HG03025 (cell line): ENCODE results near the gene HS6ST2.
"Not testable (repeated sequence)": the region's sequence is repeated elsewhere in the genome, so short reads cannot be mapped to it uniquely, and the experiment has no call there.

Source experiments
- ATAC-seq: cut with Tn5 transposase; IDR thresholded peaks from one replicate; pipeline ENCODE4 v1.9.1; 2021; ENCODE audit warnings: mild to moderate bottlenecking, moderate library complexity; ENCODE audit not compliant: unreplicated experiment, low FRiP score

HS6ST2 gene

GRCh38 chrX:132945055-132945599 lies 13.3 kb downstream of the HS6ST2 start:
- not testable (repeated sequence) for ATAC-seq

GRCh38 chrX:132940727-132941327 lies 17.6 kb downstream of the HS6ST2 start:
- ATAC-seq, result no peak

- ATAC-seq, result no peak
Observed at GRCh38 chrX:132933170-132933569, 25.3 kb downstream of the HS6ST2 start.

GRCh38 chrX:132924426-132924825 lies 34.0 kb downstream of the HS6ST2 start:
- ATAC-seq, result no peak

- no peak for ATAC-seq
Observed at GRCh38 chrX:132918523-132918922, 39.9 kb downstream of the HS6ST2 start.

GRCh38 chrX:132916349-132916748 lies 42.1 kb downstream of the HS6ST2 start:
- ATAC-seq, result no peak

GRCh38 chrX:132909643-132910042 lies 48.8 kb downstream of the HS6ST2 start:
- ATAC-seq, result no peak

- no peak for ATAC-seq
Observed at GRCh38 chrX:132908891-132909290, 49.5 kb downstream of the HS6ST2 start.

- no peak for ATAC-seq
Observed at GRCh38 chrX:132900633-132901293, 57.7 kb downstream of the HS6ST2 start.

GRCh38 chrX:132887569-132887968 lies 70.9 kb downstream of the HS6ST2 start:
- no peak for ATAC-seq

GRCh38 chrX:132883358-132883915 lies 75.0 kb downstream of the HS6ST2 start:
- no peak for ATAC-seq

- not testable (repeated sequence) for ATAC-seq
Observed at GRCh38 chrX:132880753-132881152, 77.7 kb downstream of the HS6ST2 start.

- ATAC-seq, result no peak
Observed at GRCh38 chrX:132877954-132878536, 80.4 kb downstream of the HS6ST2 start.

- ATAC-seq, result no peak
Observed at GRCh38 chrX:132876523-132877338, 81.7 kb downstream of the HS6ST2 start.

GRCh38 chrX:132875650-132876522 lies 82.5 kb downstream of the HS6ST2 start:
- ATAC-seq, result no peak

- ATAC-seq, result no peak
Observed at GRCh38 chrX:132862562-132862961, 95.9 kb downstream of the HS6ST2 start.

GRCh38 chrX:132861076-132861475 lies 97.4 kb downstream of the HS6ST2 start:
- ATAC-seq, result no peak

GRCh38 chrX:132860200-132860599 lies 98.2 kb downstream of the HS6ST2 start:
- ATAC-seq, result no peak

GRCh38 chrX:132858018-132858417 lies 100.4 kb downstream of the HS6ST2 start:
- no peak for ATAC-seq
